SK-N-SH (cell line): ENCODE measurements around the gene CUBN. TPM values are rescaled to one million over a fixed set of nuclear protein-coding genes. Genes with fewer than 3 reads are reported as not detected.

ENCODE experiments used
- CTCF ChIA-PET: fragments of 300-600, 350-600 bp; formaldehyde crosslinking; extraction: SDS; loops from one replicate; lab custom pipeline; 2021; lab: Yijun Ruan, JAX
- POLR2A ChIA-PET: fragments of 350-600 bp; sonication (Branson Sonifier 250); formaldehyde crosslinking; extraction: SDS; loops from one replicate; lab custom pipeline; 2020; ENCODE audit warnings: antibody characterized with exemption, inconsistent platforms; lab: Yijun Ruan, JAX
- DNase-seq: peaks from one replicate; pipeline ENCODE4 v3.0.0; 2012
- H2AFZ ChIP-seq: fragments of 200-600 bp; sonication (generic); 2 replicates; pipeline ENCODE4 v1.8.1; 2016; ENCODE audit warnings: antibody characterized with exemption, mild to moderate bottlenecking, low read depth
- H3F3A ChIP-seq: fragments of 200-600 bp; sonication (generic); replicated peaks from 2 replicates; pipeline ENCODE3; 2016; ENCODE audit warnings: antibody characterized with exemption, mild to moderate bottlenecking; ENCODE audit not compliant: insufficient read depth
- H3K27ac ChIP-seq, 2 experiments: fragments of 200-500 bp in 1 of 2; fragments of 200-600 bp in 1 of 2; sonication (Bioruptor generic) in 1 of 2; sonication (generic), shearing (Covaris generic) in 1 of 2; 2 replicates each; pipeline versions ENCODE4 v1.5.1 to v1.6.1; 2014 to 2016; ENCODE audit warnings: low read depth in 2 of 2, inconsistent platforms in 1 of 2, low read length in 1 of 2, mild to moderate bottlenecking in 1 of 2, mixed read lengths in 1 of 2
- H3K27me3 ChIP-seq: fragments of 200-600 bp; sonication (generic), shearing (Covaris generic); 2 replicates; pipeline ENCODE4 v1.6.1; 2016; ENCODE audit warnings: mixed run types; ENCODE audit not compliant: insufficient read depth
- H3K36me3 ChIP-seq, 2 experiments: fragments of 200-500 bp in 1 of 2; fragments of 200-600 bp in 1 of 2; sonication (Bioruptor generic) in 1 of 2; sonication (generic) in 1 of 2; replicated peaks in 1 of 2; 2 replicates each; pipeline versions ENCODE3 to v1.5.1; 2014 to 2016; ENCODE audit warnings: low read length in 1 of 2, mild to moderate bottlenecking in 1 of 2; ENCODE audit not compliant: insufficient read depth in 2 of 2, control insufficient read depth in 1 of 2
- H3K4me1 ChIP-seq, 2 experiments: fragments of 200-500 bp in 1 of 2; fragments of 200-600 bp in 1 of 2; sonication (Bioruptor generic) in 1 of 2; sonication (generic), shearing (Covaris generic) in 1 of 2; 2 replicates each; pipeline versions ENCODE4 v1.5.1 to v1.6.1; 2014 to 2016; ENCODE audit warnings: low read depth in 1 of 2, low read length in 1 of 2, mixed run types in 1 of 2; ENCODE audit not compliant: insufficient read depth in 2 of 2, control insufficient read depth in 1 of 2
- H3K4me2 ChIP-seq: fragments of 200-600 bp; sonication (generic), shearing (Covaris generic); 2 replicates; pipeline ENCODE4 v1.6.1; 2017; ENCODE audit warnings: mixed run types
- H3K4me3 ChIP-seq, 2 experiments: fragments of 200-500 bp in 1 of 2; fragments of 200-600 bp in 1 of 2; sonication (Bioruptor generic) in 1 of 2; sonication (generic), shearing (Covaris generic) in 1 of 2; 2 replicates each; pipeline versions ENCODE4 v1.5.1 to v1.8.1; 2014 to 2016; ENCODE audit warnings: low read depth in 2 of 2, inconsistent platforms in 1 of 2, low read length in 1 of 2, mild to moderate bottlenecking in 1 of 2, mixed read lengths in 1 of 2, moderate library complexity in 1 of 2
- H3K79me2 ChIP-seq: fragments of 200-600 bp; sonication (generic); 2 replicates; pipeline ENCODE4 v1.8.1; 2017; ENCODE audit warnings: mild to moderate bottlenecking; ENCODE audit not compliant: insufficient read depth
- H3K9ac ChIP-seq: fragments of 200-600 bp; sonication (generic); 2 replicates; pipeline ENCODE4 v1.6.1; 2017; ENCODE audit warnings: mixed run types
- H3K9me2 ChIP-seq: fragments of 200-600 bp; sonication (generic); 2 replicates; pipeline ENCODE4 v1.6.1; 2017; ENCODE audit warnings: mixed run types
- H3K9me3 ChIP-seq: fragments of 200-600 bp; sonication (generic); 2 replicates; pipeline ENCODE4 v1.6.1; 2017; ENCODE audit warnings: mixed run types, mild to moderate bottlenecking, moderate library complexity
- H4K20me1 ChIP-seq: fragments of 200-600 bp; sonication (generic); 2 replicates; pipeline ENCODE4 v1.6.1; 2017; ENCODE audit warnings: mild to moderate bottlenecking, mixed run types; ENCODE audit not compliant: insufficient read depth
- EP300 ChIP-seq, 2 experiments: IDR thresholded peaks; 2 replicates each; pipeline versions ENCODE4 v1.4.0 to v1.6.1; 2012; ENCODE audit warnings: borderline replicate concordance in 1 of 2, low read depth in 1 of 2, low read length in 1 of 2
- FOXM1 ChIP-seq: IDR thresholded peaks from 2 replicates; pipeline ENCODE4 v1.4.0; 2012; ENCODE audit warnings: low read depth, mild to moderate bottlenecking
- GATA2 ChIP-seq: sonication (generic); formaldehyde crosslinking; IDR thresholded peaks from 2 replicates; pipeline ENCODE4 v1.5.0; 2020; ENCODE audit warnings: mild to moderate bottlenecking, missing genetic modification reagents
- JUND ChIP-seq: IDR thresholded peaks from 2 replicates; pipeline ENCODE4 v1.4.0; 2012
- NFIC ChIP-seq: IDR thresholded peaks from 2 replicates; pipeline ENCODE4 v1.4.0; 2012; ENCODE audit warnings: borderline replicate concordance
- NRF1 ChIP-seq: IDR thresholded peaks from 2 replicates; pipeline ENCODE4 v1.6.1; 2012; ENCODE audit warnings: low read depth, mild to moderate bottlenecking, low read length
- RCOR1 ChIP-seq: fragments of 150-350 bp; IDR thresholded peaks from 2 replicates; pipeline ENCODE4 v1.6.1; 2017; ENCODE audit warnings: antibody characterized with exemption, low read length
- RXRA ChIP-seq: IDR thresholded peaks from 2 replicates; pipeline ENCODE4 v1.4.0; 2012; ENCODE audit warnings: low read depth, mild to moderate bottlenecking, borderline replicate concordance
- SMC3 ChIP-seq: IDR thresholded peaks from 2 replicates; pipeline ENCODE4 v1.6.1; 2012; ENCODE audit warnings: low read depth, low read length, improper control_type of control experiment
- TCF12 ChIP-seq: IDR thresholded peaks from 2 replicates; pipeline ENCODE4 v1.4.0; 2012
- TEAD4 ChIP-seq: IDR thresholded peaks from 2 replicates; pipeline ENCODE4 v1.4.0; 2012; ENCODE audit warnings: mild to moderate bottlenecking, borderline replicate concordance; ENCODE audit not compliant: insufficient read depth
- WGBS: methylation state at CpG from one replicate; pipeline ENCODE4 v1.1.6; 2017; ENCODE audit warnings: low lambda C conversion rate; 5-methylcytosine and 5-hydroxymethylcytosine counted together
- polyA plus RNA-seq, 3 experiments: library from polyadenylated mRNA; depleted of rRNA; stranded (reverse); fragments of >200 nt; gene quantifications; 2 replicates each; pipeline ENCODE4 v1.2.3, GENCODE V29; 2012
- TF ChIP-seq, protein P1 (sequence below): IDR thresholded peaks from 2 replicates; pipeline ENCODE4 v1.4.0; 2012; ENCODE audit warnings: low read depth
- TF ChIP-seq, protein P2 (sequence below): IDR thresholded peaks from 2 replicates; pipeline ENCODE4 v1.4.0; 2012; ENCODE audit warnings: low read depth, borderline replicate concordance
- TF ChIP-seq, protein P3 (sequence below): IDR thresholded peaks from 2 replicates; pipeline ENCODE4; 2012
- TF ChIP-seq, protein P4 (sequence below): fragments of 200-600 bp; sonication (generic); IDR thresholded peaks from 2 replicates; pipeline ENCODE4 v1.6.1; 2017; ENCODE audit warnings: antibody characterized with exemption, mild to moderate bottlenecking, moderate library complexity
- TF ChIP-seq, protein P5 (sequence below): IDR thresholded peaks from 2 replicates; pipeline ENCODE4 v1.4.0; 2012; ENCODE audit warnings: low read depth, borderline replicate concordance
- TF ChIP-seq, protein P6 (sequence below): IDR thresholded peaks from 2 replicates; pipeline ENCODE4 v1.6.1; 2012; ENCODE audit warnings: mild to moderate bottlenecking, low read depth, low read length, moderate library complexity
- TF ChIP-seq, protein P7 (sequence below): fragments of 150-350 bp; IDR thresholded peaks from 2 replicates; pipeline ENCODE4 v1.6.1; 2016; ENCODE audit warnings: mild to moderate bottlenecking, low read depth, low read length

The CUBN gene
- polyA plus RNA-seq, 1 of the 3 experiments (the other 2 are of a cell fraction), result 2.4 TPM

DNA sequence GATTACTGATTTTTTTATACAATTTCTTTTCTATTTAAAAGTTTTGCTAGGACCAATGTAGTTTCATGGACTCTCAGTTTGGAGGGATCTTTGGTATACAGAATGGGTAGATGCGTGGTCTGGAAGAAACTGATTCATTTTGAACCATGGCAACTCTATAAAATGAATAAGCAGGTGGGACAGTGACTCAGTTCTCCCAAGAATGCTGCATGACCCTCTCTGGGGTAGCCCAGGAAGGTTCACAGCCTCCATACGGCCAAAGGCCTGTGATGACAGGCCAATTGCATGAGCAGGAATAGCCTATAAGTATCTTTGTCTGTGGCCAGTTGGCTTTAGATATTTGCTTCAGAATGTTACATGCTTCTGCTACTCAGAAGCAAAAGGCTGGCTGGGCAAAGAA lies 199.1 kb downstream of the CUBN start:
- no peak for DNase-seq
- no peaks in the 10 kb centered on the region for H3K27me3 ChIP-seq
- H3K4me3 ChIP-seq, result no peak overlapping the region
- ChIA-PET POLR2A (no interaction called here), CTCF (no interaction called here)
- no peaks in the 10 kb centered on the region; a peak in 1 of 4 replicates for H3K4me1 ChIP-seq
- H2AFZ ChIP-seq, result no peak overlapping the region
- no peaks in the 10 kb centered on the region for H3F3A ChIP-seq
- 97% methylated on average over 1 of the region's 2 CpGs for WGBS
- H4K20me1 ChIP-seq, result no peaks in the 10 kb centered on the region
- no peaks in the 10 kb centered on the region for H3K36me3 ChIP-seq
- H3K9me3 ChIP-seq, result no peaks in the 10 kb centered on the region
- no peaks in the 10 kb centered on the region for H3K79me2 ChIP-seq
- H3K9ac ChIP-seq, result no peak overlapping the region
- no peaks in the 10 kb centered on the region for H3K9me2 ChIP-seq
- no peak overlapping the region for H3K27ac ChIP-seq
- no peak overlapping the region for H3K4me2 ChIP-seq
- TF ChIP-seq, protein P1, sequence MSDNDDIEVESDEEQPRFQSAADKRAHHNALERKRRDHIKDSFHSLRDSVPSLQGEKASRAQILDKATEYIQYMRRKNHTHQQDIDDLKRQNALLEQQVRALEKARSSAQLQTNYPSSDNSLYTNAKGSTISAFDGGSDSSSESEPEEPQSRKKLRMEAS, result no peak
- TF ChIP-seq JUND (no peak), RCOR1 (no peak), EP300 (IDR thresholded peaks at IDR 0.05; ENCODE audit: borderline replicate concordance in 1 of 2, low read depth in 1 of 2, low read length in 1 of 2) (no peak), TEAD4 (no peak), GATA2 (CRISPR knock-in tag) (no peak), NRF1 (no peak), RXRA (no peak)
- TF ChIP-seq, protein P2, sequence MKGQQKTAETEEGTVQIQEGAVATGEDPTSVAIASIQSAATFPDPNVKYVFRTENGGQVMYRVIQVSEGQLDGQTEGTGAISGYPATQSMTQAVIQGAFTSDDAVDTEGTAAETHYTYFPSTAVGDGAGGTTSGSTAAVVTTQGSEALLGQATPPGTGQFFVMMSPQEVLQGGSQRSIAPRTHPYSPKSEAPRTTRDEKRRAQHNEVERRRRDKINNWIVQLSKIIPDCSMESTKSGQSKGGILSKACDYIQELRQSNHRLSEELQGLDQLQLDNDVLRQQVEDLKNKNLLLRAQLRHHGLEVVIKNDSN, result no peak
- TF ChIP-seq, protein P3, sequence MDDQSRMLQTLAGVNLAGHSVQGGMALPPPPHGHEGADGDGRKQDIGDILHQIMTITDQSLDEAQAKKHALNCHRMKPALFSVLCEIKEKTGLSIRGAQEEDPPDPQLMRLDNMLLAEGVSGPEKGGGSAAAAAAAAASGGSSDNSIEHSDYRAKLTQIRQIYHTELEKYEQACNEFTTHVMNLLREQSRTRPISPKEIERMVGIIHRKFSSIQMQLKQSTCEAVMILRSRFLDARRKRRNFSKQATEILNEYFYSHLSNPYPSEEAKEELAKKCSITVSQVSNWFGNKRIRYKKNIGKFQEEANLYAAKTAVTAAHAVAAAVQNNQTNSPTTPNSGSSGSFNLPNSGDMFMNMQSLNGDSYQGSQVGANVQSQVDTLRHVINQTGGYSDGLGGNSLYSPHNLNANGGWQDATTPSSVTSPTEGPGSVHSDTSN, result no peak
- TF ChIP-seq, protein P4, sequence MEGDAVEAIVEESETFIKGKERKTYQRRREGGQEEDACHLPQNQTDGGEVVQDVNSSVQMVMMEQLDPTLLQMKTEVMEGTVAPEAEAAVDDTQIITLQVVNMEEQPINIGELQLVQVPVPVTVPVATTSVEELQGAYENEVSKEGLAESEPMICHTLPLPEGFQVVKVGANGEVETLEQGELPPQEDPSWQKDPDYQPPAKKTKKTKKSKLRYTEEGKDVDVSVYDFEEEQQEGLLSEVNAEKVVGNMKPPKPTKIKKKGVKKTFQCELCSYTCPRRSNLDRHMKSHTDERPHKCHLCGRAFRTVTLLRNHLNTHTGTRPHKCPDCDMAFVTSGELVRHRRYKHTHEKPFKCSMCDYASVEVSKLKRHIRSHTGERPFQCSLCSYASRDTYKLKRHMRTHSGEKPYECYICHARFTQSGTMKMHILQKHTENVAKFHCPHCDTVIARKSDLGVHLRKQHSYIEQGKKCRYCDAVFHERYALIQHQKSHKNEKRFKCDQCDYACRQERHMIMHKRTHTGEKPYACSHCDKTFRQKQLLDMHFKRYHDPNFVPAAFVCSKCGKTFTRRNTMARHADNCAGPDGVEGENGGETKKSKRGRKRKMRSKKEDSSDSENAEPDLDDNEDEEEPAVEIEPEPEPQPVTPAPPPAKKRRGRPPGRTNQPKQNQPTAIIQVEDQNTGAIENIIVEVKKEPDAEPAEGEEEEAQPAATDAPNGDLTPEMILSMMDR, result no peak

DNA sequence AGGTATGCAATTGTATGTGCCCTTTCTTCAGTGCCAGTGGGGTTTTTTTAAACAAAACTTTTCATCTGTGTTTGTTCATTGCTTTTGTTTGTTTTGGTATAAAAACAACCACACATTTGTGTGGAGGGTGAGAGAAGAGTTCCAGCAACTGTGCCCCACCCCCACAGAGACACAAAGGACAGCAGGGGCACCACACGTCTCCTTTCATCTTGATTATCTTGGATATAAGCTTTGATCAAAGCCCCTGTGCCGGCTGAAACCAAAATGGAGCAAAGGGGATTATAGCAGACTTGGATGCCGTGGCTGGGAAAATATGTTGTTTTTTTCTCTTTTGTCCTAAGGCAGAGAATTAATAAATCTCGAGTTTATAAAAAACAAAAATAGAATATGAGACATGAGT lies 200.5 kb downstream of the CUBN start:
- H3K4me1 ChIP-seq, result no peaks in the 10 kb centered on the region; a peak in 1 of 4 replicates
- H3K27ac ChIP-seq, result no peak overlapping the region
- no peak overlapping the region for H2AFZ ChIP-seq
- no peaks in the 10 kb centered on the region for H3K36me3 ChIP-seq
- no peaks in the 10 kb centered on the region for H3K27me3 ChIP-seq
- ChIA-PET POLR2A (no interaction called here), CTCF (no interaction called here)
- no peaks in the 10 kb centered on the region for H4K20me1 ChIP-seq
- no peaks in the 10 kb centered on the region for H3F3A ChIP-seq
- DNase-seq, result no peak
- no peaks in the 10 kb centered on the region for H3K9me2 ChIP-seq
- H3K79me2 ChIP-seq, result no peaks in the 10 kb centered on the region
- no peaks in the 10 kb centered on the region for H3K9me3 ChIP-seq
- 81% methylated on average over 4 of the region's 4 CpGs for WGBS
- H3K4me2 ChIP-seq, result no peak overlapping the region
- no peak overlapping the region for H3K9ac ChIP-seq
- H3K4me3 ChIP-seq, result no peak overlapping the region
- TF ChIP-seq, protein P5, sequence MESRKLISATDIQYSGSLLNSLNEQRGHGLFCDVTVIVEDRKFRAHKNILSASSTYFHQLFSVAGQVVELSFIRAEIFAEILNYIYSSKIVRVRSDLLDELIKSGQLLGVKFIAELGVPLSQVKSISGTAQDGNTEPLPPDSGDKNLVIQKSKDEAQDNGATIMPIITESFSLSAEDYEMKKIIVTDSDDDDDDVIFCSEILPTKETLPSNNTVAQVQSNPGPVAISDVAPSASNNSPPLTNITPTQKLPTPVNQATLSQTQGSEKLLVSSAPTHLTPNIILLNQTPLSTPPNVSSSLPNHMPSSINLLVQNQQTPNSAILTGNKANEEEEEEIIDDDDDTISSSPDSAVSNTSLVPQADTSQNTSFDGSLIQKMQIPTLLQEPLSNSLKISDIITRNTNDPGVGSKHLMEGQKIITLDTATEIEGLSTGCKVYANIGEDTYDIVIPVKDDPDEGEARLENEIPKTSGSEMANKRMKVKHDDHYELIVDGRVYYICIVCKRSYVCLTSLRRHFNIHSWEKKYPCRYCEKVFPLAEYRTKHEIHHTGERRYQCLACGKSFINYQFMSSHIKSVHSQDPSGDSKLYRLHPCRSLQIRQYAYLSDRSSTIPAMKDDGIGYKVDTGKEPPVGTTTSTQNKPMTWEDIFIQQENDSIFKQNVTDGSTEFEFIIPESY, result no peak
- TF ChIP-seq SMC3, result no peak
- no peak for TF ChIP-seq NFIC
- TF ChIP-seq, protein P6, sequence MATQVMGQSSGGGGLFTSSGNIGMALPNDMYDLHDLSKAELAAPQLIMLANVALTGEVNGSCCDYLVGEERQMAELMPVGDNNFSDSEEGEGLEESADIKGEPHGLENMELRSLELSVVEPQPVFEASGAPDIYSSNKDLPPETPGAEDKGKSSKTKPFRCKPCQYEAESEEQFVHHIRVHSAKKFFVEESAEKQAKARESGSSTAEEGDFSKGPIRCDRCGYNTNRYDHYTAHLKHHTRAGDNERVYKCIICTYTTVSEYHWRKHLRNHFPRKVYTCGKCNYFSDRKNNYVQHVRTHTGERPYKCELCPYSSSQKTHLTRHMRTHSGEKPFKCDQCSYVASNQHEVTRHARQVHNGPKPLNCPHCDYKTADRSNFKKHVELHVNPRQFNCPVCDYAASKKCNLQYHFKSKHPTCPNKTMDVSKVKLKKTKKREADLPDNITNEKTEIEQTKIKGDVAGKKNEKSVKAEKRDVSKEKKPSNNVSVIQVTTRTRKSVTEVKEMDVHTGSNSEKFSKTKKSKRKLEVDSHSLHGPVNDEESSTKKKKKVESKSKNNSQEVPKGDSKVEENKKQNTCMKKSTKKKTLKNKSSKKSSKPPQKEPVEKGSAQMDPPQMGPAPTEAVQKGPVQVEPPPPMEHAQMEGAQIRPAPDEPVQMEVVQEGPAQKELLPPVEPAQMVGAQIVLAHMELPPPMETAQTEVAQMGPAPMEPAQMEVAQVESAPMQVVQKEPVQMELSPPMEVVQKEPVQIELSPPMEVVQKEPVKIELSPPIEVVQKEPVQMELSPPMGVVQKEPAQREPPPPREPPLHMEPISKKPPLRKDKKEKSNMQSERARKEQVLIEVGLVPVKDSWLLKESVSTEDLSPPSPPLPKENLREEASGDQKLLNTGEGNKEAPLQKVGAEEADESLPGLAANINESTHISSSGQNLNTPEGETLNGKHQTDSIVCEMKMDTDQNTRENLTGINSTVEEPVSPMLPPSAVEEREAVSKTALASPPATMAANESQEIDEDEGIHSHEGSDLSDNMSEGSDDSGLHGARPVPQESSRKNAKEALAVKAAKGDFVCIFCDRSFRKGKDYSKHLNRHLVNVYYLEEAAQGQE, result no peak
- no peak for TF ChIP-seq TCF12
- no peak for TF ChIP-seq FOXM1
- TF ChIP-seq, protein P7, sequence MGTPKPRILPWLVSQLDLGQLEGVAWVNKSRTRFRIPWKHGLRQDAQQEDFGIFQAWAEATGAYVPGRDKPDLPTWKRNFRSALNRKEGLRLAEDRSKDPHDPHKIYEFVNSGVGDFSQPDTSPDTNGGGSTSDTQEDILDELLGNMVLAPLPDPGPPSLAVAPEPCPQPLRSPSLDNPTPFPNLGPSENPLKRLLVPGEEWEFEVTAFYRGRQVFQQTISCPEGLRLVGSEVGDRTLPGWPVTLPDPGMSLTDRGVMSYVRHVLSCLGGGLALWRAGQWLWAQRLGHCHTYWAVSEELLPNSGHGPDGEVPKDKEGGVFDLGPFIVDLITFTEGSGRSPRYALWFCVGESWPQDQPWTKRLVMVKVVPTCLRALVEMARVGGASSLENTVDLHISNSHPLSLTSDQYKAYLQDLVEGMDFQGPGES, result no peak
- no peak for TF ChIP-seq JUND
